GM21423 (cell line): ENCODE results near the gene CWC15.
"Not testable (repeated sequence)": the region's sequence is repeated elsewhere in the genome, so short reads cannot be mapped to it uniquely, and the experiment has no call there.

Experiments
- ATAC-seq: cut with Tn5 transposase; IDR thresholded peaks from one replicate; pipeline ENCODE4 v1.9.1; 2021; ENCODE audit warnings: mild to moderate bottlenecking, moderate library complexity; ENCODE audit not compliant: unreplicated experiment

The CWC15 gene

DNA sequence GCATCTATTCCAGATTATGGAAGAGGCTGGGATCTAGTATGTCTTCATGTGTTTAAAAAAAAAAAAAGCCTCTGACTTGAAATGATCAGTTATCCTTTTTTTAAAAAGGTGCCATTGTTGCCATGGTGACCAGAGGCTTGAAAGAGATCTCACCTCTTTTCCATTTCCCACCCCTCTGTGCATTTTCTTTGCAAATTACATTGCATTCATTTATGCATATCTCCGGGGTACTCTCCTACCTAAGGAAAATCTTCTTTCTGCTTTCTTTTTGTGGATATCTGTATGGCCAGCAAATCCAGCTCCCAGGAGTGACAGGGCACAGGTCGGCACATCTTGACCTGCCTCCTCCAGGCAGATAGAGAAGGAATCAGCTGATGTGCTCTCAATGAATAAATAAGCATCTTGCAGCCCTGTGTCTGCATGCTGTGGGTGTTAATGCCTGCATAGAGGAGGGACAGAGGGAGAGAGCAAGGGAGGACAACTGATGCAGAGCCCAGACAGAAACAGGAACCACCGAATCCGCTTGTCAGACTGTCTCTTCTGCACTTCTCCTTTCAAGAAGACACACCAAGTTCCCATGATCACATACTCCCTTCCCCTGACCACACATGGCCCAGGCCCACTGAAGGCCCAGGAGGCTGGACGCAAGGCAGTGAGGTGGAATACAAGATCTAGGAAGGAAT, 50.9 kb downstream of the CWC15 start:
- no peak for ATAC-seq

DNA sequence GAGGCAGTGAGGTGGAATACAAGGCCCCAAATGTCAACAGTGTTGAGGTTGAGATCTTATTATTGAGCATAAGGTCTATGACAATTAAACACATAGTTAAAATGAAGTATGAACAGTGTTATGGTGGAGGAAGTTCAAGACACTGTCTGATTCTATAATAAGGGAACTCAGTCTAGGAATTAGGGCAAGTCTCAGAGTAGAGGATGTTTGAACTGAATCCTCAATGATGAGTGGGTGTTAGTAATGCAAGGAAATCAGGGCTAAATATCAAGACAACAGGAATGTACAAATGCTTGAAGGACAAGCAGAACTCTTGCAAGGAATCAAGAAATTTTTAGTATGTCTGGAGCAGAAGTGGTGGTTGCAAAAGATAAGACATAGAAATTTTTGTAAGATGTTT, 53.0 kb downstream of the CWC15 start:
- ATAC-seq, result no peak

DNA sequence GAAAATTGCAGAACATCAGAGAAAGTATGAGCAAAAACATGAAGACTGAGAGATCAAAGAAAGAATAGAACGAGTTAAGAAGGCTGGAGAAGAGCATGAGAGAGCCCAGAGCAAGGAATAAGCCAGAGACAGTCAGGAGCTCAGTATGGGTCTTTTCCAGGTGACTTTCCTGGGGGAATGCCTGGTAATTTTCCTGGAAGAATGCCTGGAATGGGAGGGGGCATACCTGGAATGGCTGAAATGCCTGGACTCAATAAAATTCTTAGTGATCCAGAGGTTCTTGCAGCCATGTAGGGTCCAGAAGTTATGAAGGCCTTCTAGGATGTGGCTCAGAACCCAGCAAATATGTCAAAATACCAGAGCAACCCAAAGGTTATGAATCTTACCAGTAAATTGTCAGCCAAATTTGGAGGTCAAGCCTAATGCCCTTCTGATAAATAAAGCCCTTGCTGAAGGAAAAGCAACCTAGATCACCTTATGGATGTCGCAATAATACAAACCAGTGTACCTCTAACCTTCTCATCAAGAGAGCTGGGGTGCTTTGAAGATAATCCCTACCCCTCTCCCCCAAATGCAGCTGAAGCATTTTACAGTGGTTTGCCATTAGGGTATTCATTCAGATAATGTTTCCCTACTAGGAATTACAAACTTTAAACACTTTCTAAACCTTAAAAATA, 59.5 kb downstream of the CWC15 start:
- ATAC-seq, result not testable (repeated sequence)

DNA sequence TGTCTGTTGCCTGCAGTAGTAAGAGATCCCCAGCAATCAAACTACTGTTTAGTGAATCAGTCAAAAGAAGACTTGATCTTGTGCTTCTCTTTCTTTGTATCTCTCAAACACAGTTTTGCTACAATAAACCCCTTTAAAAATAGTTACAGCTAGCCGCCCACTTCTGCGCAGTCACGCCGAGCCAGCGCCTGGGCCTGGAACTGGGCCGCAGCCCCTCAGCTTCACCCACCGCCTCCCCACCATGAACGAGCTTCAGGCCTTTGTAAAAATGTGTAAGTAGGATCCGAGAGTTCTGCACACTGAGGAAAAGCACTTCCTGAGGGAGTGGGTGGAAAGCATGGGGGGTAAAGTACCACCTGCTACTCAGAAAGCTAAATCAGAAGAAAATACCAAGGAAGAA, 60.5 kb downstream of the CWC15 start:
- ATAC-seq, result no peak
